ENCODE measurements around the gene SERTAD2. TPM values are rescaled to one million over a fixed set of nuclear protein-coding genes. Genes with fewer than 3 reads are reported as not detected.

The SERTAD2 gene
- total RNA-seq, 4 donors from 2014 or later: 5.4 to 22.1 (median 13.2) TPM

- H3K4me3 ChIP-seq: no peak overlapping the region
- H3K27ac ChIP-seq: no peak overlapping the region
- 72 to 80% methylated on average over 5 to 7 of the region's 7 CpGs for WGBS, 2 donors (ENCODE audit: low coverage in 1 of 2)
- TF ChIP-seq, protein P1, sequence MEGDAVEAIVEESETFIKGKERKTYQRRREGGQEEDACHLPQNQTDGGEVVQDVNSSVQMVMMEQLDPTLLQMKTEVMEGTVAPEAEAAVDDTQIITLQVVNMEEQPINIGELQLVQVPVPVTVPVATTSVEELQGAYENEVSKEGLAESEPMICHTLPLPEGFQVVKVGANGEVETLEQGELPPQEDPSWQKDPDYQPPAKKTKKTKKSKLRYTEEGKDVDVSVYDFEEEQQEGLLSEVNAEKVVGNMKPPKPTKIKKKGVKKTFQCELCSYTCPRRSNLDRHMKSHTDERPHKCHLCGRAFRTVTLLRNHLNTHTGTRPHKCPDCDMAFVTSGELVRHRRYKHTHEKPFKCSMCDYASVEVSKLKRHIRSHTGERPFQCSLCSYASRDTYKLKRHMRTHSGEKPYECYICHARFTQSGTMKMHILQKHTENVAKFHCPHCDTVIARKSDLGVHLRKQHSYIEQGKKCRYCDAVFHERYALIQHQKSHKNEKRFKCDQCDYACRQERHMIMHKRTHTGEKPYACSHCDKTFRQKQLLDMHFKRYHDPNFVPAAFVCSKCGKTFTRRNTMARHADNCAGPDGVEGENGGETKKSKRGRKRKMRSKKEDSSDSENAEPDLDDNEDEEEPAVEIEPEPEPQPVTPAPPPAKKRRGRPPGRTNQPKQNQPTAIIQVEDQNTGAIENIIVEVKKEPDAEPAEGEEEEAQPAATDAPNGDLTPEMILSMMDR (IDR thresholded peaks at IDR 0.05): no peak
- TF ChIP-seq EP300 (IDR thresholded peaks at IDR 0.05; ENCODE audit: low read depth) (no peak), POLR2A (IDR thresholded peaks at IDR 0.05) (no peak), POLR2AphosphoS5 (IDR thresholded peaks at IDR 0.05) (no peak)
- in situ Hi-C loops (cut with MboI; ENCODE audit: low pct_ligation_motif_present in 1 of 4, low pct_unique_long_range_greater_than_20kb in 1 of 4, low sequenced_read_pairs in 3 of 4) (loop anchor here in 3 of 4 donors (10.0 kb wide), 1 partner anchor 270 kb away; no protein-coding TSS in a partner anchor), intact Hi-C loops (cut with DNase I; ENCODE audit: low total_unique reads) (no loop called here)
- no peak for DNase-seq
- H3K4me1 ChIP-seq: peaks cover 0 to 21% (median 15%) of the 10 kb centered on the region in 4 donors
- peaks cover 0 to 38% (median 9%) of the 10 kb centered on the region in 4 donors for H3K36me3 ChIP-seq
- H3K27me3 ChIP-seq: no peaks in the 10 kb centered on the region
- no peaks in the 10 kb centered on the region for H3K9me3 ChIP-seq
Observed at GRCh38 chr2:64594226-64594989, 59.3 kb downstream of the SERTAD2 start.

DNA sequence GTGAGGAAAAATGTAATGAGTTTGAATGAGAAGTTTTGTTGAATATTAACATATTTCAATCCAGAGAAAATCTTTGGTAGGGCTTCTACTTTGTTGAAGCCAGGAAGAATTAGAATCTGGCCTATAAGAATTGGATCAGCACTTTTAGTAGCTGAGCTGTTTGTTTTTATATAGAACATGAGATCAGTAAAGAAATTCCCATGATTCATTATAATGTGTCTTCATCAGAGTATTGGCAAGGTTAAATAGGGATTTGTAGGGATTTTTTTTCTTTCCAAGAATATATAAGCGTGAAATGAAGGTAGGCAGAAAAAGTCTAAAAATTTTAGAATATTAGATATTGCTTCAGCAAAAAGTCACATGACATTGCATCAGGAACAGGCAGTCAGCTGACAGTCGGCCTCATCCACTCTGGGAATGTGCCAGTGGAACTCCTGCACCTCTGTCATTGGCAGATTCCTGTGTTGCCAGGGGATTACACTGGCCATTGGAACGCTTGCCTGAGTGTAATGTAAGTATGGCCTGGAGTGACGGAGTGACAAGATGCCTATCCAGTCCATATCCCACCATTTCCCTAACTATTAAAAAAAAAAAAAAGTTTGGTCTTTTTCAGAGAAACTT lies 60.6 kb downstream of the SERTAD2 start:
- Histone ChIP-seq H3K27ac (no peak overlapping the region), H3K36me3 (peaks cover 0 to 47% (median 10%) of the 10 kb centered on the region in 4 donors), H3K9me3 (no peaks in the 10 kb centered on the region), H3K4me3 (no peak overlapping the region), H3K4me1 (peaks cover 0 to 16% (median 14%) of the 10 kb centered on the region in 4 donors), H3K27me3 (no peaks in the 10 kb centered on the region)
- intact Hi-C loops (cut with DNase I; ENCODE audit: low total_unique reads): no loop called here
- no peak for TF ChIP-seq EP300 (IDR thresholded peaks at IDR 0.05; ENCODE audit: low read depth)
- no peak for TF ChIP-seq POLR2AphosphoS5 (IDR thresholded peaks at IDR 0.05)
- no peak for TF ChIP-seq POLR2A (IDR thresholded peaks at IDR 0.05)
- TF ChIP-seq, protein P1 (IDR thresholded peaks at IDR 0.05): no peak
- WGBS, 2 donors (ENCODE audit: low coverage in 1 of 2): 86 to 87% methylated on average over 4 of the region's 4 CpGs
- no peak for DNase-seq
- in situ Hi-C loops (cut with MboI; ENCODE audit: low pct_ligation_motif_present in 1 of 4, low pct_unique_long_range_greater_than_20kb in 1 of 4, low sequenced_read_pairs in 3 of 4): loop anchor here in 3 of 4 donors (10.0 kb wide), 1 partner anchor 272 kb away; no protein-coding TSS in a partner anchor

- peaks cover 0 to 21% (median 13%) of the 10 kb centered on the region in 4 donors for H3K4me1 ChIP-seq
- TF ChIP-seq POLR2AphosphoS5 (IDR thresholded peaks at IDR 0.05): no peak
- TF ChIP-seq, protein P1 (IDR thresholded peaks at IDR 0.05): no peak
- TF ChIP-seq EP300 (IDR thresholded peaks at IDR 0.05; ENCODE audit: low read depth): no peak
- intact Hi-C loops (cut with DNase I; ENCODE audit: low total_unique reads) (no loop called here), in situ Hi-C loops (cut with MboI; ENCODE audit: low pct_ligation_motif_present in 1 of 4, low pct_unique_long_range_greater_than_20kb in 1 of 4, low sequenced_read_pairs in 3 of 4) (loop anchor here in 3 of 4 donors (10.0 kb wide), 1 partner anchor 274 kb away; no protein-coding TSS in a partner anchor)
- H3K27me3 ChIP-seq: no peaks in the 10 kb centered on the region
- WGBS, 2 donors (ENCODE audit: low coverage in 1 of 2): 88 to 90% methylated on average over 2 to 4 of the region's 4 CpGs
- no peak for DNase-seq
- peaks cover 0 to 47% (median 10%) of the 10 kb centered on the region in 4 donors for H3K36me3 ChIP-seq
- no peak overlapping the region for H3K4me3 ChIP-seq
- no peak overlapping the region for H3K27ac ChIP-seq
- no peaks in the 10 kb centered on the region for H3K9me3 ChIP-seq
Observed at GRCh38 chr2:64591188-64591587, 62.5 kb downstream of the SERTAD2 start.

DNA sequence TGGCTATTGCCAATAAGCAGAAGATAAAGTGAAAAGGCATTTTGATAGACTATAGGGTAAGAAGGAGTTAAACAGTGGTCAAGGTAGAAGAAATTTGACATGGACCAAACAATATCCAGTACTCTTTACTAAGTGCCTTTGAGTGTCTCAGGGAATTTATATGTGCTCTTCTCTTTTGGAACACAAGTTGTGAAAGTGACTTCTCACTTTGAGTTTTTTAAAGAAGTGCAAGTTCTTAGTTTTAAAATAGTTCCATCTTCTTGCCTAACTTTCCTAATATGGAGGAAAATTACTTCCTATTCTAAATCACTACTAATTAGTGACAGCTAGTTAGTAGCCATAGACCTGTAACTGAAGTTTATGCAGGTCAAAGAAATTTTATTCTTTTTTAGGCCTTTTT lies 66.2 kb downstream of the SERTAD2 start:
- TF ChIP-seq POLR2AphosphoS5 (IDR thresholded peaks at IDR 0.05) (no peak), EP300 (IDR thresholded peaks at IDR 0.05; ENCODE audit: low read depth) (no peak), POLR2A (IDR thresholded peaks at IDR 0.05) (no peak)
- TF ChIP-seq, protein P1 (IDR thresholded peaks at IDR 0.05): no peak
- Histone ChIP-seq H3K4me3 (no peak overlapping the region), H3K4me1 (peaks cover 0 to 7% (median 0%) of the 10 kb centered on the region in 4 donors), H3K27ac (no peak overlapping the region), H3K27me3 (no peaks in the 10 kb centered on the region), H3K36me3 (peaks cover 0 to 44% (median 9%) of the 10 kb centered on the region in 4 donors), H3K9me3 (no peaks in the 10 kb centered on the region)
- DNase-seq: no peak
- intact Hi-C loops (cut with DNase I; ENCODE audit: low total_unique reads) (no loop called here), in situ Hi-C loops (cut with MboI; ENCODE audit: low pct_ligation_motif_present in 1 of 4, low pct_unique_long_range_greater_than_20kb in 1 of 4, low sequenced_read_pairs in 3 of 4) (no loop called here)

Data from transverse colon (tissue), 4 donors.